ENCODE results near the gene SREBF1.

The SREBF1 gene

GRCh38 chr17:17857496-17857895 lies 20.7 kb upstream of the SREBF1 start:
- DNase-seq, result no peak

- no peak for DNase-seq
These were observed 19.6 kb upstream of the SREBF1 start for GRCh38 chr17:17856386-17856785.

- DNase-seq, result peak; percentile 34
These were observed 19.2 kb upstream of the SREBF1 start for GRCh38 chr17:17855976-17856375.

GRCh38 chr17:17853811-17854447 lies 17.1 kb upstream of the SREBF1 start:
- DNase-seq, result no peak

- DNase-seq, result no peak
These were observed 16.1 kb upstream of the SREBF1 start for GRCh38 chr17:17852930-17853329.

- DNase-seq, result no peak
These were observed 14.6 kb upstream of the SREBF1 start for GRCh38 chr17:17851103-17852002.

GRCh38 chr17:17849845-17850373 lies 13.1 kb upstream of the SREBF1 start:
- DNase-seq, result peak; percentile 21

GRCh38 chr17:17849147-17849820 lies 12.5 kb upstream of the SREBF1 start:
- DNase-seq, result peak; percentile 46

- DNase-seq, result no peak
These were observed 11.7 kb upstream of the SREBF1 start for GRCh38 chr17:17848311-17849082.

GRCh38 chr17:17847726-17848125 lies 10.9 kb upstream of the SREBF1 start:
- no peak for DNase-seq

- no peak for DNase-seq
These were observed 10.4 kb upstream of the SREBF1 start for GRCh38 chr17:17847118-17847689.

- DNase-seq, result no peak
These were observed 9.9 kb upstream of the SREBF1 start for GRCh38 chr17:17846645-17847044.

GRCh38 chr17:17846003-17846402 lies 9.2 kb upstream of the SREBF1 start:
- no peak for DNase-seq

- DNase-seq, result no peak
These were observed 8.4 kb upstream of the SREBF1 start for GRCh38 chr17:17845046-17845775.

- peak; percentile 39 for DNase-seq
These were observed 7.7 kb upstream of the SREBF1 start for GRCh38 chr17:17844500-17844899.

GRCh38 chr17:17844079-17844478 lies 7.3 kb upstream of the SREBF1 start:
- no peak for DNase-seq

GRCh38 chr17:17843096-17843495 lies 6.3 kb upstream of the SREBF1 start:
- no peak for DNase-seq

- DNase-seq, result no peak
These were observed 5.5 kb upstream of the SREBF1 start for GRCh38 chr17:17842111-17842876.

- peak; percentile 33 for DNase-seq
These were observed 4.8 kb upstream of the SREBF1 start for GRCh38 chr17:17841601-17842025.

GRCh38 chr17:17840751-17841591 lies 4.2 kb upstream of the SREBF1 start:
- DNase-seq, result peak; percentile 56

Measured in midbrain (tissue), 1 donor.